ENCODE data around the gene SCFD1. TPM values are rescaled to one million over a fixed set of nuclear protein-coding genes. Genes with fewer than 3 reads are reported as not detected.

Gene SCFD1
- total RNA-seq, 1 donor from 2014 or later = 72.6 TPM

- no peak overlapping the region for H3K27ac ChIP-seq
- H3K27me3 ChIP-seq = no peaks in the 10 kb centered on the region
- ATAC-seq = no peak
- H3K36me3 ChIP-seq = no peaks in the 10 kb centered on the region
- no peaks in the 10 kb centered on the region for H3K9me3 ChIP-seq
- DNase-seq = no peak
- intact Hi-C loops (cut with DNase I) = no loop called here
- no peak overlapping the region for H3K4me3 ChIP-seq
- no peaks in the 10 kb centered on the region for H3K4me1 ChIP-seq
- TF ChIP-seq CTCF (IDR thresholded peaks at IDR 0.05) = no peak
Observed at GRCh38 chr14:30580616-30581282, 41.4 kb upstream of the SCFD1 start.

- TF ChIP-seq CTCF (IDR thresholded peaks at IDR 0.05) = no peak
- ATAC-seq (no peak), DNase-seq (no peak)
- no peaks in the 10 kb centered on the region for H3K27me3 ChIP-seq
- H3K4me1 ChIP-seq = no peaks in the 10 kb centered on the region
- intact Hi-C loops (cut with DNase I) = no loop called here
- H3K4me3 ChIP-seq = no peak overlapping the region
- no peak overlapping the region for H3K27ac ChIP-seq
- no peaks in the 10 kb centered on the region for H3K36me3 ChIP-seq
- H3K9me3 ChIP-seq = no peaks in the 10 kb centered on the region
Observed at GRCh38 chr14:30581283-30581625, 40.9 kb upstream of the SCFD1 start.

GRCh38 chr14:30582376-30582775 lies 39.7 kb upstream of the SCFD1 start:
- Histone ChIP-seq H3K4me3 (no peak overlapping the region), H3K9me3 (no peaks in the 10 kb centered on the region), H3K4me1 (no peaks in the 10 kb centered on the region), H3K27ac (no peak overlapping the region), H3K27me3 (no peaks in the 10 kb centered on the region), H3K36me3 (no peaks in the 10 kb centered on the region)
- TF ChIP-seq CTCF (IDR thresholded peaks at IDR 0.05) = no peak
- no peak for ATAC-seq
- intact Hi-C loops (cut with DNase I) = no loop called here
- DNase-seq = no peak

GRCh38 chr14:30584058-30584630 lies 38.0 kb upstream of the SCFD1 start:
- intact Hi-C loops (cut with DNase I) = no loop called here
- Histone ChIP-seq H3K27ac (no peak overlapping the region), H3K9me3 (no peaks in the 10 kb centered on the region), H3K4me3 (no peak overlapping the region), H3K27me3 (no peaks in the 10 kb centered on the region), H3K36me3 (no peaks in the 10 kb centered on the region), H3K4me1 (no peaks in the 10 kb centered on the region)
- DNase-seq (no peak), ATAC-seq (no peak)
- no peak for TF ChIP-seq CTCF (IDR thresholded peaks at IDR 0.05)

- TF ChIP-seq CTCF (IDR thresholded peaks at IDR 0.05) = no peak
- no peak overlapping the region for H3K4me3 ChIP-seq
- ATAC-seq = no peak
Observed at GRCh38 chr14:30585204-30585603, 36.9 kb upstream of the SCFD1 start.

More at GRCh38 chr14:30585204-30585603, 36.9 kb upstream of the SCFD1 start:
- H3K27ac ChIP-seq = no peak overlapping the region
- peaks cover 9% of the 10 kb centered on the region for H3K36me3 ChIP-seq
- no peaks in the 10 kb centered on the region for H3K9me3 ChIP-seq
- no peaks in the 10 kb centered on the region for H3K4me1 ChIP-seq
- DNase-seq = no peak
- no peaks in the 10 kb centered on the region for H3K27me3 ChIP-seq
- intact Hi-C loops (cut with DNase I) = no loop called here

Data from upper lobe of right lung (tissue), 1 donor.